K562 (cell line): ENCODE data around the gene ASPRV1. TPM values are rescaled to one million over a fixed set of nuclear protein-coding genes. Genes with fewer than 3 reads are reported as not detected.

ENCODE experiments used
- BACH1 ChIP-seq: fragments of 200-800 bp; sonication (Bioruptor generic); IDR thresholded peaks from 2 replicates; pipeline ENCODE4 v1.6.1; 2016; ENCODE audit warnings: missing genetic modification characterization, missing compliant biosample characterization
- CBX3 ChIP-seq, 2 experiments: IDR thresholded peaks; 1 replicate in 1 of 2; 2 replicates in 1 of 2; pipeline ENCODE4 v1.6.1; 2012; ENCODE audit warnings: inconsistent platforms in 2 of 2, low read length in 2 of 2, borderline replicate concordance in 1 of 2, control low read depth in 1 of 2
- CHD2 ChIP-seq: IDR thresholded peaks from 2 replicates; pipeline ENCODE4 v1.6.1; 2011; ENCODE audit warnings: low read depth, low read length
- ETV5 ChIP-seq: sonication (generic); formaldehyde crosslinking; IDR thresholded peaks from 2 replicates; pipeline ENCODE4 v1.4.0; 2020; ENCODE audit warnings: low read depth, mild to moderate bottlenecking, missing genetic modification reagents
- FOXK2 ChIP-seq, 2 experiments: fragments of 450-650 bp; IDR thresholded peaks in 1 of 2; conservative IDR thresholded peaks in 1 of 2; 2 replicates each; pipeline ENCODE4 v1.6.1; 2016; ENCODE audit warnings: low read depth in 2 of 2, mild to moderate bottlenecking in 1 of 2
- GTF3C2 ChIP-seq: IDR thresholded peaks from 3 replicates; pipeline ENCODE4 v1.6.1; 2011; ENCODE audit warnings: borderline replicate concordance, mild to moderate bottlenecking, moderate library complexity; ENCODE audit not compliant: insufficient read length; ENCODE audit errors: extremely low read depth
- HDAC8 ChIP-seq: fragments of 450-650 bp; IDR thresholded peaks from 2 replicates; pipeline ENCODE4 v1.6.1; 2016; ENCODE audit warnings: mild to moderate bottlenecking, missing genetic modification characterization, moderate library complexity, missing compliant biosample characterization
- HEY1 ChIP-seq: fragments of 250-450 bp; sonication (Bioruptor Pico); IDR thresholded peaks from 2 replicates; pipeline ENCODE4 v1.5.0; 2020; ENCODE audit warnings: mild to moderate bottlenecking, moderate library complexity, borderline replicate concordance
- HNRNPH1 ChIP-seq: fragments of 200-400 bp; formaldehyde crosslinking; optimal IDR thresholded peaks from 2 replicates; pipeline ENCODE3; 2017; ENCODE audit warnings: low read depth, mild to moderate bottlenecking, low read length, moderate library complexity
- KAT8 ChIP-seq: fragments of 450-650 bp; IDR thresholded peaks from 2 replicates; pipeline ENCODE4 v1.6.1; 2016; ENCODE audit warnings: low read depth, mild to moderate bottlenecking
- KDM2B ChIP-seq: fragments of 250-450 bp; sonication (Bioruptor Pico); IDR thresholded peaks from 2 replicates; pipeline ENCODE4 v1.8.0; 2021; ENCODE audit warnings: mild to moderate bottlenecking, moderate library complexity
- NFIX ChIP-seq: fragments of 250-450 bp; sonication (Bioruptor Pico); IDR thresholded peaks from 2 replicates; pipeline ENCODE4 v1.4.0; 2020; ENCODE audit warnings: low read depth, mild to moderate bottlenecking, moderate library complexity
- PHF20 ChIP-seq: fragments of 450-650 bp; IDR thresholded peaks from 2 replicates; pipeline ENCODE4 v1.6.1; 2018; ENCODE audit not compliant: partially characterized antibody
- POLR2H ChIP-seq: IDR thresholded peaks from 2 replicates; pipeline ENCODE4 v1.6.1; 2016; ENCODE audit warnings: missing genetic modification characterization, low read depth, mild to moderate bottlenecking, control low read depth, missing compliant biosample characterization, moderate library complexity
- STAT5A ChIP-seq: IDR thresholded peaks from 2 replicates; pipeline ENCODE4 v1.6.1; 2012; ENCODE audit warnings: low read length, inconsistent platforms, borderline replicate concordance
- U2AF1 ChIP-seq: fragments of 200-400 bp; formaldehyde crosslinking; optimal IDR thresholded peaks from 2 replicates; pipeline ENCODE3; 2017; ENCODE audit warnings: mild to moderate bottlenecking, low read depth, low read length, moderate library complexity
- ZFP30 ChIP-seq: fragments of 250-450 bp; sonication (Bioruptor Pico); IDR thresholded peaks from 2 replicates; pipeline ENCODE4 v1.8.0; 2022; ENCODE audit warnings: moderate library complexity, mild to moderate bottlenecking, inconsistent platforms, borderline replicate concordance
- ZFP36 ChIP-seq: fragments of 150-350 bp; IDR thresholded peaks from 2 replicates; pipeline ENCODE4 v1.6.1; 2018; ENCODE audit warnings: low read length, low read depth; ENCODE audit not compliant: partially characterized antibody
- ZNF224 ChIP-seq: sonication (generic); formaldehyde crosslinking; IDR thresholded peaks from 2 replicates; pipeline ENCODE4 v1.8.0; 2022; ENCODE audit warnings: mild to moderate bottlenecking, missing genetic modification reagents
- ZNF253 ChIP-seq: fragments of 250-450 bp; sonication (Bioruptor Pico); conservative IDR thresholded peaks from 2 replicates; pipeline ENCODE4 v1.6.1; 2021; ENCODE audit warnings: mild to moderate bottlenecking
- ZNF324 ChIP-seq: fragments of 250-450 bp; sonication (Bioruptor Pico); IDR thresholded peaks from 2 replicates; pipeline ENCODE4 v1.4.0; 2020; ENCODE audit warnings: mild to moderate bottlenecking
- ZZZ3 ChIP-seq: fragments of 450-650 bp; IDR thresholded peaks from 2 replicates; pipeline ENCODE4 v1.6.1; 2016; ENCODE audit warnings: antibody characterized with exemption, mild to moderate bottlenecking, moderate library complexity
- polyA plus RNA-seq, 8 experiments: library from polyadenylated mRNA; depleted of rRNA in 4 of 8; stranded (reverse) in 5 of 8; unstranded in 3 of 8; fragments of >200 nt; fragmentation: Nextera tagmentation in 2 of 8; fragmentation: Illumina TruSeq in 1 of 8; extraction: Ambion mirVana in 2 of 8; extraction: Trizol in 1 of 8; gene quantifications; 2 replicates each; pipeline versions ENCODE4 v1.2.1 to v1.2.3, GENCODE V29; 2011 to 2014; ENCODE audit warnings: inconsistent platforms in 1 of 8, missing spikeins in 1 of 8
- total RNA-seq, 7 experiments: library from RNA; depleted of rRNA in 6 of 7; stranded (reverse); fragments of >200 nt in 6 of 7; fragmentation: Illumina TruSeq in 2 of 7; extraction: Trizol in 2 of 7; gene quantifications; 2 replicates each; pipeline versions ENCODE4 v1.2.1 to v1.2.3, GENCODE V29; 2011 to 2021; ENCODE audit warnings: low replicate concordance in 1 of 7
- TF ChIP-seq, protein P1 (sequence below): fragments of 450-650 bp; formaldehyde crosslinking; IDR thresholded peaks from 2 replicates; pipeline ENCODE4 v1.4.0; 2020; ENCODE audit warnings: mild to moderate bottlenecking
- TF ChIP-seq, protein P2 (sequence below): fragments of 450-650 bp; formaldehyde crosslinking; IDR thresholded peaks from 2 replicates; pipeline ENCODE4 v1.4.0; 2022; ENCODE audit warnings: missing genetic modification characterization

Gene ASPRV1
- total and polyA plus RNA-seq, 9 of the 15 experiments (the other 6 are each of a cell fraction or from before 2014, with no cell fraction given), result 0.17 to 0.72 (median 0.47) TPM; not detected in 1

DNA sequence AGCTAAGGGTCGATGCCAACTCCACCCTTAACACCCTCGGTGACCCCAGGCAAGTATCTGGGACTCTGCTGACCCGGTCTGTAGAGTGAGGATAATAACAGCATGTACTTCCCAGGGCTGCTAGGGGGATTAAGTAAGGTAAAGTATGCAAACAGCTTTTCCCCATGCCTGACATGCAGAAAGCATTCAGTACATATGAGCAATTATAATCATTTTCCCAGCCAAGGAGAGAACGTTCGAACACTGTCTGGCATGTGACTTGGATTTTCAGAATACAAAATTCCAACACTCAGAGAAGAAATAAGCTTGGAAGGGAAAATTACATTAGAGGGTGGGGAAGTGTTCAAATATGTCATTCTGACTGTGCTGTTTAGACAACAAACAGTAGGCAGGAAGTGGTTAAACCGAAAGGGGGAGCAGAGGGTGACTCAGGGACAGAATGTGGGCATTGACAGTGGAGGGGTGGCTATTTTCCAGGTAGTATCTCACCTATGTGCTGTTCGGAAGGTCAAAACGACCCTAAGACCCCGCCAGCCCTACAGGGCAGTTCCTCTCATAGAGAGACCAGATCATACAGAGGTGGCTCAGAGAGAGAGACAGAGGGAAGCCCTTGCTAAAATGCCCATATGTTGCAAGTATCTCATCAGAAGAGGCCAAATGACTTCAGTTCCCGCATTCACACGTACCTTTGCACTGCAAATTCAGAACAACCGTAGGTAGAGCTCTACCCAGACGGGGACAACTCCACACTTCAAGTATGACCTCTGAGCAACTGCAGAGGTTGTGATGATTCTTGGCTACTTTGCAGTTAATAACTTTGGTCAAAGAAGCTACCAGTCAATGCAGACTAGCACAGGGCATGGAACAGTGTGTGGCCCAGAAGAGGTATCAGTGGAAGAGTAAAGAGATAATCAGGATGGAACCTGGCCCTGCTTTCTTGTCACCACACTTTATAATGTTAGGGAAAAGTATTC lies 14.8 kb downstream of the ASPRV1 start (continued):
- TF ChIP-seq ETV5 (peak; percentile 77), ZNF224 (CRISPR knock-in tag) (no peak), NFIX (CRISPR knock-in tag) (no peak), GTF3C2 (no peak), U2AF1 (no peak), ZNF324 (no peak), CBX3 (IDR thresholded peaks at IDR 0.05; ENCODE audit: borderline replicate concordance in 1 of 2, low read length in 2 of 2) (no peak), CHD2 (no peak), POLR2H (no peak), STAT5A (no peak), ZNF253 (CRISPR knock-in tag) (no peak), HEY1 (CRISPR knock-in tag) (no peak), FOXK2 (conservative IDR thresholded peaks at IDR 0.05 in 1 of 2, IDR thresholded peaks at IDR 0.05 in 1 of 2; ENCODE audit: low read depth in 2 of 2) (no peak), BACH1 (no peak; the same call in 1 of the 2 replicates), HDAC8 (tag) (no peak; the same call in none of the 2 replicates), KDM2B (no peak), HNRNPH1 (no peak), PHF20 (no peak), ZZZ3 (no peak), ZFP36 (no peak), ZFP30 (CRISPR knock-in tag) (no peak), KAT8 (no peak)
- TF ChIP-seq, protein P1, sequence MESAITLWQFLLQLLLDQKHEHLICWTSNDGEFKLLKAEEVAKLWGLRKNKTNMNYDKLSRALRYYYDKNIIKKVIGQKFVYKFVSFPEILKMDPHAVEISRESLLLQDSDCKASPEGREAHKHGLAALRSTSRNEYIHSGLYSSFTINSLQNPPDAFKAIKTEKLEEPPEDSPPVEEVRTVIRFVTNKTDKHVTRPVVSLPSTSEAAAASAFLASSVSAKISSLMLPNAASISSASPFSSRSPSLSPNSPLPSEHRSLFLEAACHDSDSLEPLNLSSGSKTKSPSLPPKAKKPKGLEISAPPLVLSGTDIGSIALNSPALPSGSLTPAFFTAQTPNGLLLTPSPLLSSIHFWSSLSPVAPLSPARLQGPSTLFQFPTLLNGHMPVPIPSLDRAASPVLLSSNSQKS (CRISPR knock-in tag), result no peak
- TF ChIP-seq, protein P2, sequence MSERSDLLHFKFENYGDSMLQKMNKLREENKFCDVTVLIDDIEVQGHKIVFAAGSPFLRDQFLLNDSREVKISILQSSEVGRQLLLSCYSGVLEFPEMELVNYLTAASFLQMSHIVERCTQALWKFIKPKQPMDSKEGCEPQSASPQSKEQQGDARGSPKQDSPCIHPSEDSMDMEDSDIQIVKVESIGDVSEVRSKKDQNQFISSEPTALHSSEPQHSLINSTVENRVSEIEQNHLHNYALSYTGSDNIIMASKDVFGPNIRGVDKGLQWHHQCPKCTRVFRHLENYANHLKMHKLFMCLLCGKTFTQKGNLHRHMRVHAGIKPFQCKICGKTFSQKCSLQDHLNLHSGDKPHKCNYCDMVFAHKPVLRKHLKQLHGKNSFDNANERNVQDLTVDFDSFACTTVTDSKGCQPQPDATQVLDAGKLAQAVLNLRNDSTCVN, result no peak
